Measurements from ENCODE around the gene USP7.

USP7 gene

DNA sequence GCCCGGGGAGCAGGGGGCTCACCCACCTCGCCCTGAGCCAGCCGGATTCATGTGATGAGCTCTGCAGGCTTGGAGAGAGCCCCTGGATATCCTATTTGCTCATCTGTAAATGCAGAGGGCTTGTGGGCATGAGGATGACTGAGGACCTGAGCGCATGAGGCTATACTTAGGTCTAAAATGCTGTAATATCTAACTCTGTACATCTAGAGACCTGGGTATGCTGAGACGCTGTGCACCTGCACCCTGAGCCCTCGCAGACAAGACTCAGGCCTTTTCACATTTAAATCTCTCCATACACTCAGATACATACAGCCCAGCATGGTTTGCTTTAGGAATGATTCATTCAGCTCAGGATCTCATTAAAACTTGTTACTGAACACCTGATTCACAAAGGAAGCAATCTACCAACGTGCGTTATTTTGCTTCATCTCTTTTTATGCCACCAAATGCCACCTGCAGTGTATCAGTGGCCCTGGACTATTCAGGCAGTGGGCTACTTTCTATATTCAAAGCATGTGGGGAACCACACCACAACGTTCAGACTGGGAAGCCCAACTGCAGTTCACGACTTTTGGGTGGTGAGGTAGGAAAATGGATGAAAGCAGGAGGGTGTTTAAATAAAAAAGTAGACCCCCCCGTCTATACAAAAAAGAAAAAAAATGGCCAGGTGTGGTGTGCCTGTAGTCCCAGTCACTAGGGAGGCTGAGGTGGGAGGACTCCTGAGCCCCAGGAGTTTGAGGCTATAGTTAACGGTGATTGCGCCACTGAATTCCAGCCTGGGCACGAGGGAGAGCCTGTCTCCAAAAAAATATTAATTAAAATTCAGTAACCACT is 12.0 kb downstream of the USP7 start:
- TF ChIP-seq CTCF (IDR thresholded peaks at IDR 0.05) (no peak), ZFX (IDR thresholded peaks at IDR 0.05; ENCODE audit: borderline replicate concordance) (no peak)
- no peak overlapping the region for H3K27ac ChIP-seq

DNA sequence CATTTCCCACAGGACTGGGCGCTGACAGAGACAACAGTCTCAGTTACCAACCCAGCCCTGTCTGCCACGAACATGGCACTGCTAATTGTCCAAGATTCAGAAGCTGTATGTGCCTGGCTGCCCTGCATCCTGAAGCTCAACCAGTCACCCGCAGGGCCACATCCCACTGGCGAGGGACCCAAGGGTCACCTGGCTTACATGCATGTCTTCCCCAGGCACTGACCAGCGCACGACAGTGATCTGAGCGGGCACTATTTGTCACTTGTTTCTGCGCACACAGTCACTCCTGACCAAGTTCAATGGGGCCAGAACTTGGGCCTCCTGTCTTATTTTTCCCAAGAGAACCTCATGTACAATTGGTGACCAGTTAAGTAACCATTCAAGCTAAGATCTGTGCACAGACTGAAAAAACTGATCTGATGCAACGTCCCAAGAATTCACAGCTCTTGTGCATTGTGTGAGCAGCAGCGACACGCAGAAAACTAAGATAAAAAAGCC is 13.1 kb downstream of the USP7 start:
- H3K27ac ChIP-seq = no peak overlapping the region
- no peak for TF ChIP-seq ZFX (IDR thresholded peaks at IDR 0.05; ENCODE audit: borderline replicate concordance)
- TF ChIP-seq CTCF (IDR thresholded peaks at IDR 0.05) = no peak

DNA sequence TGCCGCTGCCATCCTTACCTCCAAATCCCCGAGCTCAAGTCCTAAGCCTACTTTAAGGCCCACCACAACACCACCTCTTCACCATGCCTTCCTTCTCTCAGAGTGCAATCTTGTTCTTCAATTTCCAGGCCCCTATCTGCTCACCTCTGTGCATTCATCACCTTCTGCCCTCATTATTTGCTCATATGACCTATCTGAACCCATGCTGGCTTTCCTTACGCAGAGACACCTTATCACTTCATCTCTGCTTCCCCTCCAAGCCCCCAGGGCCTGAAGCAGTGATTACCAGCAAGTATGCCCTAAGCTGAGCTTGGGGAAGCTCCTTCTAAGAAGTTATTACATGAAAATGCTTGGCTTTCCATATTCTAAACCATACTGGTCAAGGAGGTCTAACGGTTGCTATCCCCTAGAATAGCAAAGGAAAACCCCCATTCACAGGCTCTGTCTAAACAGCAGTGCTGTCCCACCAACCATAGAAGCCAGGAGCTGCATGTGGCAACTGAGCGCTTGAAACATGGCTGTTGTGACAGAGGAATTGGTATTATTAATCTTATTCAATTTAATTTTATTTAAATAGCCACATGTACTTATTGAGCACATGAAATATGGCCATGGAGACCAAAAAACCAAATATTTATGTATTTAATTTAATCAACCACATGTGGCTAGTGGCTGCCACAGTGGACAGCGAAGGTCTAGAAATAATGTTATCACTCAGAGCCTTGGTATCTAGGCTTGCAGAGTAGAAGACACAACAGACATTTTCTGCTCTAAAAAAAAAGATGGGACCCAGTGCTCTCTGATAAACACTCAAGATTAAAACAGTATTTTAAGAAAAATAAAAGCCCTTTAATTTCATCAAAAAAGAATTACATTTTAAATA is 13.9 kb downstream of the USP7 start:
- TF ChIP-seq ZFX (IDR thresholded peaks at IDR 0.05; ENCODE audit: borderline replicate concordance) (no peak), CTCF (IDR thresholded peaks at IDR 0.05) (no peak)
- H3K27ac ChIP-seq = no peak overlapping the region

GRCh38 chr16:8948831-8949230 is 14.9 kb downstream of the USP7 start:
- no peak for TF ChIP-seq CTCF (IDR thresholded peaks at IDR 0.05)
- no peak for TF ChIP-seq ZFX (IDR thresholded peaks at IDR 0.05; ENCODE audit: borderline replicate concordance)
- no peak overlapping the region for H3K27ac ChIP-seq

DNA sequence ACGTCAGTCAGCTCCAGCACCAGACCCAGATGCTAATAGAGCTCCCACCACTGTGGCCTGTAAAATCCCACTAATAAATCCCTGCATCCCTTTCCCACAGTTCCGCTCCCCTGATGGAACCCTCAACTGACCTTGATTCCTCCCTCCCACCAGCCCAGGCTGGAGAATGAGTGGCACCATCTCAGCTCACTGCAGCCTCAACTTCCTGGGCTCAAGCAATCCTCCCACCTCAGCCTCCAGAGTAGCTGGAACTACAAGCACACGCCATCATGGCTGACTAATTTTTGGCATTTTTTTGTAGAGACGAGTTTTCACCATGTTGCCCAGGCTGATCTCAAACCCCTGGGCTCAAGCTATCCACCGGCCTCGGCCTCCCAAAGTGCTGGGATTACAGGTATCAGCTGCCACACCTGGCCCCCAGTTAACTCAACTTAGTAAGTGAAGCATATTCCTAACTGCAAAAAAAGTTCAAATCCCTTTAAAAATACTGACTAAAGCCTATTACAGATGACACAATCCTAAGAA is 15.6 kb downstream of the USP7 start:
- TF ChIP-seq CTCF (IDR thresholded peaks at IDR 0.05) (no peak), ZFX (IDR thresholded peaks at IDR 0.05; ENCODE audit: borderline replicate concordance) (no peak)
- H3K27ac ChIP-seq = no peak overlapping the region

DNA sequence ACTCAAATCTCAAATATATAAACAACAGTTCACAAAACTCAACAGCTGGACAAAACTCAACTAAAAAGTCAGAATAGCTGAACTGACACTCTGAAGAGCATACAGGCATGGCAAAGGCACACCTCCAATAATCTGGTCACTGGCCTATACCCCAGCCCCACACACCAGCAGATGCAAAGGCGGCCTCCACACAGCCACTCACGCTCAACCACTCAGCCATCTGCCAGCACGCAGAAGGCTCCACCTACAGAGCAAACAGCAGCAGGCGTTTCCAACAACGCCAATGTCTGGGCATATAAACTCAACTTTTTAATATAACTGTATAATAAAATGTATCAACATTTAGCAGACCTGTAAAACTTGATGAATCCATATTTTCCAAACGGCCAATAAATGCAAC is 17.2 kb downstream of the USP7 start:
- TF ChIP-seq ZFX (IDR thresholded peaks at IDR 0.05; ENCODE audit: borderline replicate concordance) = no peak
- peak; percentile 24 for TF ChIP-seq CTCF (IDR thresholded peaks at IDR 0.05)
- no peak overlapping the region for H3K27ac ChIP-seq

All from 22Rv1 (cell line).